Uterus (tissue), 2 donors: Measurements from ENCODE around the gene CLPSL1.

Experiments used
- POLR2A ChIP-seq, 2 donors: fragments of 450-650 bp; IDR thresholded peaks; one replicate each; pipeline ENCODE4 v1.6.1; 2016; ENCODE audit warnings: antibody characterized with exemption in 2 of 2, mild to moderate bottlenecking in 1 of 2, moderate library complexity in 1 of 2
- TF ChIP-seq, protein P1 (sequence below), 4 experiments: fragments of 200-600 bp in 2 of 4; fragments of 450-650 bp in 2 of 4; sonication (generic) in 2 of 4; IDR thresholded peaks; one replicate each; pipeline ENCODE4 v1.5.1; 2016 to 2019; ENCODE audit warnings: antibody characterized with exemption in 4 of 4, mild to moderate bottlenecking in 2 of 4, moderate library complexity in 1 of 4

DNA sequence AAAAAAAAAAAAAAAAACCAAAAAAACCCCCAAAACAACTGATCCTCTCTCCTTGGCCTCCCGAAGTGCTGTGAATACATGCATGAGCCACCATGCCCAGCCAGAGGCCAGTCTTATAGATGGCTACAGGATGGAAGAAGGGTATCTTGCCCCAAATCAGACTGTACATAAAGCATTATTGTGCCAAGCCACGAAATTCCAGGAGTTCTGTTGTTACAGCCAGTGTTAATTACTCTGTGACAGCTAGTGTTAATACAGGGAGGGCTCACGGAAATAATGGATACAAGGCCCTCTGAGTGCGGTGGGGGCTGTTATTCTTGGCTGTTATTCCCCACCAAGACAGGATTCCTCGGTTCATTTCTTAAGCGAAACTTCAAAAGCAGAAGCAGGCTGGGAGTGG is 5.8 kb upstream of the CLPSL1 start:
- TF ChIP-seq, protein P1, sequence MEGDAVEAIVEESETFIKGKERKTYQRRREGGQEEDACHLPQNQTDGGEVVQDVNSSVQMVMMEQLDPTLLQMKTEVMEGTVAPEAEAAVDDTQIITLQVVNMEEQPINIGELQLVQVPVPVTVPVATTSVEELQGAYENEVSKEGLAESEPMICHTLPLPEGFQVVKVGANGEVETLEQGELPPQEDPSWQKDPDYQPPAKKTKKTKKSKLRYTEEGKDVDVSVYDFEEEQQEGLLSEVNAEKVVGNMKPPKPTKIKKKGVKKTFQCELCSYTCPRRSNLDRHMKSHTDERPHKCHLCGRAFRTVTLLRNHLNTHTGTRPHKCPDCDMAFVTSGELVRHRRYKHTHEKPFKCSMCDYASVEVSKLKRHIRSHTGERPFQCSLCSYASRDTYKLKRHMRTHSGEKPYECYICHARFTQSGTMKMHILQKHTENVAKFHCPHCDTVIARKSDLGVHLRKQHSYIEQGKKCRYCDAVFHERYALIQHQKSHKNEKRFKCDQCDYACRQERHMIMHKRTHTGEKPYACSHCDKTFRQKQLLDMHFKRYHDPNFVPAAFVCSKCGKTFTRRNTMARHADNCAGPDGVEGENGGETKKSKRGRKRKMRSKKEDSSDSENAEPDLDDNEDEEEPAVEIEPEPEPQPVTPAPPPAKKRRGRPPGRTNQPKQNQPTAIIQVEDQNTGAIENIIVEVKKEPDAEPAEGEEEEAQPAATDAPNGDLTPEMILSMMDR (IDR thresholded peaks at IDR 0.05) = no peak
- no peak for TF ChIP-seq POLR2A (IDR thresholded peaks at IDR 0.05)
